ENCODE data around the gene DQX1.
"Not testable (repeated sequence)": the region's sequence is repeated elsewhere in the genome, so short reads cannot be mapped to it uniquely, and the experiment has no call there.

GRCh38 chr2:74470742-74471141 is 55.3 kb downstream of the DQX1 start:
- not testable (repeated sequence) for TF ChIP-seq CTCF (IDR thresholded peaks at IDR 0.05); ZFX (IDR thresholded peaks at IDR 0.05; ENCODE audit: borderline replicate concordance)

All from 22Rv1 (cell line).